ENCODE data around the gene INPP5D.
"Not testable (repeated sequence)": the region's sequence is repeated elsewhere in the genome, so short reads cannot be mapped to it uniquely, and the experiment has no call there.

Gene INPP5D

DNA sequence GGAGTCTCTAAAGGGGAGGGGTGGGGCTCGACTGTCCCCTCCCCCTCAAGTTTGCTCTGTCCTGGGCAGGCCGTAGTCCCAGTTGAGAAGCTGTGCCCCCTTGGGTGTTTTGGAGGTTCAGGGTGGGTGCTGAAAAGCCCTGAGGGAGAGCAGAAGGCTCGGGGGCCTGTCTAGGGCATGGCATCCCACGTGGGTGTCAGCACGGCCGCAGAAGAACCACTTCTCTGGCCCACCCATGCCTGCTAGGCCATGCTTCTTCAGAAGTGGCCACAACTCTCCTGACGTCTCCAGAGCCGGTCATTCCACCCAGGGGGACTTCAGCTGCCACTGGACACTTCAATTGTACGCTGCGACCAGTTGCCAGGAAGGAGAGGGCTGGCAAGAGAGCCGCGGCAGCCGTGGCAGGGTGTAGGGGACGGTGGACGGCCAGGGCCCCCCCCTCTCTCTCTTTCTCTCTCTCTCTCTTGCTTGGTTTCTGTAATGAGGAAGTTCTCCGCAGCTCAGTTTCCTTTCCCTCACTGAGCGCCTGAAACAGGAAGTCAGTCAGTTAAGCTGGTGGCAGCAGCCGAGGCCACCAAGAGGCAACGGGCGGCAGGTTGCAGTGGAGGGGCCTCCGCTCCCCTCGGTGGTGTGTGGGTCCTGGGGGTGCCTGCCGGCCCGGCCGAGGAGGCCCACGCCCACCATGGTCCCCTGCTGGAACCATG is at the start of gene INPP5D:
INPP5D (plus strand) TSS at position 546 of the 704 bp plus-strand sequence; CDS start at position 683, 137 bp downstream.
- peak; percentile 90 for DNase-seq

DNA sequence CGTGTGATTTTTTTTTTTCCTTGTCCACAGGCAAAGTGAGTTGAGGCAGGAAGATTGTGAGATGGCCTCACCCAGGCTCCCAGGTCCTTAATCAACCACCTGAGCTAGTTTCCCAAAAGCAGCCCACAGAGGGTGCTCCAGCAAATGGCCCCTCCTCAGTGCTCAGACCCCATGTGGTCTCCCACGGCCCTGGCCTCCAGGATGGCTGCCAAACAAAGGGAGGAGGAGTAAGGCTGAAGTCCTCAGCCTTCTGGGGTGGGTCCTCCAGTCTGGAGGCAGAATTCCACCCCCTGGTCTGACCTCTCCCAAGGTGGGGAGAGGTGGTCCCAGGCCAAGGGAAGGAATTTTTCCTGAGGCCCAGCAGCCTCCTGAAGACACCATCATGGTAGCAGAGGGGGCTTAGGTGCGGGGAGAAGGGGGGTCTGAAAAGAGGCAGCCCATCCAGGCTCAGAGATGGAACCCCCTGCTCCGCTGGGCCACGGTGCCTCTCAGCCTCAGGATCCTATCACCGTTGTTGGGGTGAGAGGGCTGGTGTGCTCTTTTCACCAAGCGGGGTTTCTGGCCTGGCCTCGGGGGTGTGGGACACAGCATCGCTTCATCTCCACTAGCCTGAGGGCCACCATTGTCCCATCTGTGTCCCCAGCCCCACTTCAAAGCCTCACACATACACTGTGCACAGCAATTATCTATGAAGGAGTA is 49.4 kb upstream of the INPP5D start:
- no peak for DNase-seq

DNA sequence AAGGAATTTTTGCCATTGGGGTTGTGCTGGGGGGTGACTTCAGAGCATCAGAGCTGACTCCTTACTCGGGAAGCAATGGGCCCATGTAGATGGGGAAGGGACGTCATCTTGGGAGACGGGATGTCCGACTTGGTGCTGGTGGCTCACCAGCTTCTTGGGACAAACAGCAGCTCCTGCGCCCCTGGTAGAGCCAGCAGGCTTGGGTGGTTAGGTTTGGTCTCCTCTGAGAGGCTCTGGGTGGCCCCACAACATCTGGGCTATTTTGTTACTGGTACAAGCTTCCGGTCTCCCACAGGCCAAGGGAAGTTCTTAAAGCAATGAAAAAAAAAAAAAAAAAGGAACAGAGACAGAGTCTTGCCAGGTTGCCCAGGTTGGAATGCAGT is 48.9 kb upstream of the INPP5D start:
- no peak for DNase-seq

DNA sequence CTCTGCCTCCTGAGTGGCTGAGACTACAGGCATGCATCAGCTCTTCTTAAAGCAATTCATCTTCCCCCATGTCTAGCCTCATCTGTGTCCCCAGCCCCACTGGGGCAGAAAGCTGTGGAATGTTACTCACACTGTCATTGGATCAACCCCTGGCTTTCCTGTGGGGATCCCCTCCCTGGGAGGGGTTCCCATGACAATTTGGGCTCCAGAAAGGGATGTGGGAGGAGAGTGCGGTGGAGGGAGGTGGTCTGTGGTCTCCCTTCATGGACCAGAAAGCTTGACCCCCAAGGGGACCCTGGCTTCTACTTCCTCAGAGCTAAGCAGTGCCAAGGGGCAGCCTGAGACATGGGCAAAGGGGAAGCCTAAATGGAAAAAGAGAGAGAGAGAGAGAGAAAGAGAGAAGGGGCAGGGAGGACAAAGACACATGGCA is 48.4 kb upstream of the INPP5D start:
- DNase-seq: no peak

DNA sequence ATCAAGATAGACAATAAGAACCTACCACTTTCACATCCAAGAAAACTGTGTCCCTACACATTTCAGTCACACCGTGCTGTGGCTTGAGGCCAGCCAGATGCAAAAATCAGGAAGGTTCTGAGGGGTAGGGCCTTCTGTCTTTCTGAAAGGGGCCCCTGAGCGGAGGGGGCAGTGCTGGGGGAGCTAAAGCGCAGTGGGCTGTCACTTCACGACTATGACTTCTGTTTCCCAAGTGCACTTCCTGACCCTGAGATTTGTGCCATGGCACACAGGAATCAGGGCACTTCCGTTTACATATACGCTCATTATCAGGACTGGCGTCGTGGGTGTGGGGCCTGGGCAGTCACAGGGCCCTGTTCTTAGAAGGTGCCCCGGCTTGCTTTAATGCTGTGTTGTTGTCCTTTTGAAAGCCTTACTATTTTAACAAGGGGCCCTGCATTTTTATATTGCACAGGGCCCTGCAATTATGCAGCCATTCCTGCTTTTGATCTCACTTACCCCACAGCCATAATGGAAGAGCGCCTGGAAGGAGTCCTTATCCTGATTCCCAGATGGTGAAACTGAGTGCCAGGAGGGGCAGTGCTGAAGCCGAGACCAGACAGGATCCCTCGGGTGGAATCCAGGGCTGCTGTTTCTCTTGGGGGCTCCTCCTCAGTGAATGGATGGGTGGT is 47.7 kb upstream of the INPP5D start:
- DNase-seq: no peak

DNA sequence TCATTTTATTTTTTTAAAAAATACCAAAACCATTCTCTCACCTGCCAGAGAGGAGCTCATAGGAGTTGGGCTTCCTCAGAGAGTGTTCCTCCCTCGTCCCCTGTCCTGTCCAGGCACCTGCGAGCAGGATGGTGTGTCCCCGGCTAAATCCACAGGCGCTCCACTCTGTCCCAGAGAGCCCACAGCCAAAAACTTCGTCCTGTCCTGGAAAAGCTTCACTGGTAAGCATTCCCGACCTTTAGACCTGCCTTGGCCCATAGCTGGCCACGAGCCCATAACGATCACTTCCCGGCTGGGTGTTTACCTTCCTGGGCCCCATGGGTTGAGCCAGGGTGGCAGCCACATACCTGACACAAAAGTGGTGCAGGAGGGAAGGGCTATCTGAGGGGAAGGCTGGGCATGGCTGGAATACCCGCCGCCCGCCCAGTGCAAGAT is 47.1 kb upstream of the INPP5D start, which contains the start of gene NGEF:
NGEF (minus strand) TSS at position 230 of the 435 bp plus-strand sequence. CDS start 38,366 bp downstream, outside the sequence.
- DNase-seq: no peak

DNA sequence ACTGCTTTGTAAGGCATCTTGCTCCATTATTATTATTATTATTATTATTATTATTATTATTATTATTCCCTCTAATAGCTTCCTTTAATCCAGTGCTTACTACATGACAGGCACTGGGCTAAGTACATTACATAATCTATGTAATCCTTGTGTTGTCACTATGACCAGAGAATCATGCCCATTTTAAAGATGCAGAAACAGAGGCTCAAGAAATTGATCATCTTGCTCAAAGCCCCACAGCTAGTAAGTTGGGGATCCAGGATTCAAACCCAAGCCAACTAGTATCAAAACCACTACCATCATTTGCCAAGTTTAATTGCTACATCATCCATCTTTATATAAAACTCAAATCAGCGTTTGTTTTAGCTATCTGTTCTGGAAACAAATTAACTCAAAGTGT is 46.5 kb upstream of the INPP5D start:
- DNase-seq: no peak

DNA sequence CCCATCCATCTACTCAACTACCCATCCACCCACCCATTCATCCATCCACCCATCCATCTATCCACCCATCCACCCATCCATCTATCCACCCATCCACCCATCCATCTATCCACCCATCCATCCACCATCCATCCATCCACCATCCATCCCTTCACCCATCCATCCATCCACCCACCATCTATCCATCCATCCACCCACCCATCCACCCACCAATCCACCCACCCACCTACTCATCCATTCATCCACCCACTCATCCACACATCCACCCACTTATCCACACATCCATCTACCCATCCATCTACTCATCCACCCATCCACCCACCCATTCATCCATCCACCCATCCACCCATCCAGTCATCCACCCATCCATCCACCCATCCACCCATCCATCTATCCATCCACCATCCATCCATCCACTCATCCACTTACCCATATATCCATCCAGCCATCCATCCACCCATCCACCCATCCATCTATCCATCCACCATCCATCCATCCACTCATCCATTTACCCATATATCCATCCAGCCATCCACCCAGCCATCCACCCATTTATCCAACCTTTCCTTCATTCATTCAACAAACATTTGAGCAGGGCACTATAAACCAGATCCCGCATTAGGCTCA is 45.0 kb upstream of the INPP5D start:
- no peak for DNase-seq

DNA sequence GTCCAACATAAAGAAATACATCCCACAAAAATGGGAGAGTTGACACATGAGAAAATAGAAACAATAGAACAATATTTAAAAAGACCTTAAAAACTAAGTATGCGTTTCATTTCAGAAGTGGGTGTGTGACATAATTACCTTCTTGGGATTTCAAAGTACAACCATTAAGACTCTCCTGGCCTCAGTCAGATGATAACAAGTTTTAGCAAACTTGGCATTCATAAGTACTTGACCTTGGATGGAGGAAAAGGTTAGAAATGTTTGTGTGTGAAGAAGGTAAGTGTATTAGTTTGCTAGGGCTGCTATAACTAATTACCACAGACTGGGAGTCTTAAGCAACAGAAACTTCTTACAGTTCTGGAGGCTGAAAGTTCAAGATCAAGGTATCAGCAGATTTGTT is 42.2 kb upstream of the INPP5D start:
- no peak for DNase-seq

DNA sequence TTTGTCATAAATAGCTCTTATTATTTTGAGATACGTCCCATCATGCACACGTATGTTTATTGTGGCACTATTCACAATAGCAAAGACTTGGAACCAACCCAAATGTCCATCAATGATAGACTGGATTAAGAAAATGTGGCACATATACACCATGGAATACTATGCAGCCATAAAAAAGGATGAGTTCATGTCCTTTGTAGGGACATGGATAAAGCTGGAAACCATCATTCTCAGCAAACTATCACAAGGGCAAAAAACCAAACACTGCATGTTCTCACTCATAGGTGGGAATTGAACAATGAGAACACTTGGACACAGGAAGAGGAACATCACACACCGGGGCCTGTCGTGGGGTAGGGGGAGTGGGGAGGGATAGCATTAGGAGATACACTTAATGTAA is 40.5 kb upstream of the INPP5D start:
- DNase-seq: not testable (repeated sequence)

DNA sequence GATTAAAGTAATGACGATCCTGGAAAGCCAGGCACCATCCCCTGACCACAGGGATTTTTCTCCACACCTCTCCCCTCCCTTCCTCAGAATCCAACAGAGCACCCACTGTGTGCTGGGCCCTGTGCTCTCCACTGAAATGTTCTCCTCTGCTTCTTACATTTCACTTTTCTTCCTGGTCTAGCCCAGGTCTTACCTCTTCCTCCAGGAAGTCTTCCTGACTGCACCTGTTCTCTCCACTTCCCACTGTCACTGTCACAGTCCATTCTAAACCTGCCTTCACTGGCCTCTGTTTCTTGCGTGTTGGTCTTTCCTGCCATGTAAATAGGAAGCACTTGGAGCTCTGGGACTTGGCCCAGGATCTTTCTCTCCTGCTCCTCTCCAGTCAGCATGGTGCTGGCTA is 39.7 kb upstream of the INPP5D start:
- no peak for DNase-seq

DNA sequence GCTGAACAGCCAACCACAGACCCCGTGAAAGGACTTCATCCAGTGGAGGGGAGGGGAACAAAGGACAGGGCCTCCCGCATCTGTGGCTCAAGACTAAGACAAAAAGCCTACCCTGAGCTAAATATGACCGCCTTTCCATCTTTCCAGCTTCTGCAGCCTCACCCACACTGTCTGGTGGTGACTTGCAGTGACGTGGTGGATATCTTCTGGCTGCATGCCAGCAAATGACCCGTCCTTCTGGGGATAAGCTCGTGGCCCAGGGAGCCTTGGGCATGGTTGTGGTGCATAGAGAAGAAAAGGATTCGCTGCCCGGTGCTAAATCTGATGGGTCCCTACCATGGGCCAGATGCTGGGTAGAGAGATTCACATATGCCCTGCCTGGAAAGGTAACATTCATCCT is 38.4 kb upstream of the INPP5D start:
- DNase-seq: no peak

DNA sequence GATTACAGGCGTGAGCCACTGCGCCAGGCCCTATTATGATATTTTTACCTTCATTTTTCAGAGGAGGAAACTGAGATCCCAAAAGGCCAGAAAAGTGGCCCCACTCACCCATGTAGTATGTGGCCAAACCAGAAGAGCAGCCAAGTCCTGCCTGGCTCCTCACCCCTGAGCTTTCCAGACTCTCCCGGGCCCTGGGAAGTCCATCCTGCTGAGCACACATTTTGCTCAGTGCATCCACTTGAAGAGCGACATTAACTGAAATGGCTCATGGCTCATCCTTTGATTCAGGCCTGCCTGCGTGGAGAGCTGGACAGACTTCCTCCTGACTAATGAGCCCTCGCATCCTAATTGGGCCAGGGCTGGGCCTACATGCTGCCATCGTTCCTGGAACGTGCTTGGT is 37.6 kb upstream of the INPP5D start:
- DNase-seq: no peak

DNA sequence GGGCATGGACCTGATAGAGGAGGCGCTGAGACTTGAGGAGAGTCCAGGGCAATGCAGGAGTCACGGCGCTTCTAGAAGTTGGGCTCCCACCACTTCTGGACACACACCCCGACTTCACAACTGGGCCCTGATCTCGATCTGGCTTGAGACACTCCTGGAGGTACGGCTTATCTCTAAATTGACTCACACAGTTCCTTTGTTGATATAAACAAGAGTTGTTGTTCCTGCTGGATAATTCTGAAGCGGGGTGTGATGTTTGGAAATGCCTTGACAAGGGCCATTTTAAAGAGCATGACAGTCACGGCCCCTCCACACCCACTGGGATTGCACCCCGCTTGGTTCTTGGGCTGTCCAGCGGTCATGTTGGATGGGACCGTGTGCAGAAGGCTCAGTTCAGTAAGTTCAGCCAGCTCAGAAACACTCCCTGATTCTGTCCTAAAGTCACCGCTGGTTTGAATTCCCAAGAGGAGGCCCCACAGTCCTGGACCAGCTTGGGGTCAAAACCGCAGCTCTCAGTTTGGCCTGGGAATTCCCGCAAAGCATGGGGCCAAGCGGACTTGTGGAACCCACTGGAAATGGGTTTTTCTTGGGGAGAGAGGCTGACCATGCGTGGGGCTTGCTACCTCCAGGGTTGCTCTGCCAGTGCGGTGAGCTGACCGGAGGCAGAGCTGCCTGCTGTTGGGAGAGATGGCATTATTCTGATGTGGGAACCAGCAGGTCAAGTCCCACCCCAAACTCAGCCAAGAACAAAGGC is 37.0 kb upstream of the INPP5D start:
- DNase-seq: no peak

DNA sequence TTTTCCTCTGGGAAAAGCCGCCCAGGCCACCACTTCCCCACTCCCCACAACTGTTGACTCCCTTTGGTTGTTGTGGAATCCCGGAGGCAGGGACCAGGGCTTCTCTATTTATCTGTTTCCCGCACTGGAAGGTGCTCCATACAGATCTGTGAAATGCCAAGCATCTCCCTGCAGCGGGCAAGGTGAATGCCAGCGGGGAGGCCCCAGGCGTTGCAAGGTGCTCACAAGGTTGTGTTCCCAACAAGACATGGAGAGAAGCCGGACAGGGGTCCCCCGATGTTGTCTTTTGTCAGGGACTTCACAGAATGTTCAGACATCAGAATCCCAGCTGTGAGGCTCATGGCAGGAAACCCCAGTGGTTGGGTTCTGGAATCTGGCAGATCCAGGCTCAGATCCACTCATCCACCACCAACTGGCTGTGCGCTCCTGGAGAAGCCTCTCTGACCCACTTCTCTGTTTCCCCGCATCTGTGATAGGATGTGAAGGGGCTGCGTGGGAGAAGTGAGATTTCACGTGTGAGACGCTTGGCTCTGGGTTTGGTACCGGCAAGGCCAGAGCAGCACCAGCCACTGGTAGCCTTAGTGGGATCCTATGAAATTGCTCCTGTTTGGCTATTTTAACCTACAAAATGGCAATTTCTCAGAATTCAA is 36.3 kb upstream of the INPP5D start:
- no peak for DNase-seq

DNA sequence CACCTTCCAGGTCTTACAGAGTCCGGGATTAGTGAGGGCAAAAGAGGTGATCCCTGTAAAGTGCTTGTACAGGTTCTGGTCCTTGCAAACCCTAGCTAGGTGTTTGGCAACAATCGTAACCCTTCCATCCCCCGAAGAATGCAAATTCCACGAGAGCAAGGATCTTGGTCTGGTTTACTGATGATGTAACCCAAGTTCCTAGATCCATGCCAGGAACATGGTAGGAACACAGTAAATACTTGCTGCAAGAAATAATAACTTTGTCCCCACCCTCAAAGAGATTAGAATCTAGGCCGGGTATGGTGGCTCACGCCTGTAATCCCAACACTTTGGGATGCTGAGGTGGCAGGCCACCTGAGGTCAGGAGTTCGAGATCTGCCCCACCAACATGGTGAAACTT is 34.4 kb upstream of the INPP5D start:
- no peak for DNase-seq

DNA sequence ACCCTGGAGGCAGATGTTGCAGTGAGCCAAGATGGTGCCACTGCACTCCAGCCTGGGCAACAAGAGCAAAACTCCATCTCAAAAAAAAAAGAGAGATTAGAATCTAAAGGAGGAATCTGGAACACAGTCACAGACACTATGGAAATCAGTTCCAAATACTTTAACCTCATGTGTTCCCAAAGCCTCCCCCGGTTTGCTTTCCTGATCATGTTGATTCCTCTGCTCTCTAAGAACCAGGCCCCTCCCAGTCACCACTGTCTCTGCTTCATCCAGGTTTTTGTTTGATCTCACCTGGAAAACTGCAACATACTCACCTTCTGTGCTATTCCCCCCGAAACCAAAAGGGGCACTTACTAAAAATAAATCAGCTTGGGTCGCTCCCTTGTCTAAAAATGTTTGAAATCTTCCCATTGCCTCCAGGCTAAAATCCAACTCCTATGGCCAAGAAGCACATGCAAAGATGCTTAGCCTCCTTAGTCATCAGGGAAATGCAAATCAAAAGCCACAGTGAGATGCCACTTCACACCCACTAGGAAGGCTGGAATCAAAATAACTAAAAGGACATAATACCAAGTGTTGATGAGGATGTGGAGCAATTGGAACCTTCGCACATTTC is 33.8 kb upstream of the INPP5D start:
- DNase-seq: no peak

DNA sequence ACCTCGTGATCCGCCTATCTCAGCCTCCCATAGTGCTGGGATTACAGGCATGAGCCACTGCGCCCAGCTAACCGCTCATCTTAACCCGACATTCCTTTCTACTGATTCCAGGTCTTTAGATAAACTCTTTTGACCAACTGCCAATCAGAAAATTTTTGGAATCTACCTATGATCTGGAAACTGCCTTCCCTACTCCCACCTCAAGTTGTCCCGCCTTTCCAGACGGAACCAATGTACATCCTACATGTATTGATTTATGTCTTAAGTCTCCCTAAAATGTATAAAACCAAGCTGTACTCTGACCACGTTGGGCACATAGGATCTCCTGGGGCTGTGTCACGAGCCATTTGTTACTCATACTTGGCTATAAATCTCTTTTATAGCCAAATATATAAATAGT is 30.8 kb upstream of the INPP5D start:
- DNase-seq: no peak

DNA sequence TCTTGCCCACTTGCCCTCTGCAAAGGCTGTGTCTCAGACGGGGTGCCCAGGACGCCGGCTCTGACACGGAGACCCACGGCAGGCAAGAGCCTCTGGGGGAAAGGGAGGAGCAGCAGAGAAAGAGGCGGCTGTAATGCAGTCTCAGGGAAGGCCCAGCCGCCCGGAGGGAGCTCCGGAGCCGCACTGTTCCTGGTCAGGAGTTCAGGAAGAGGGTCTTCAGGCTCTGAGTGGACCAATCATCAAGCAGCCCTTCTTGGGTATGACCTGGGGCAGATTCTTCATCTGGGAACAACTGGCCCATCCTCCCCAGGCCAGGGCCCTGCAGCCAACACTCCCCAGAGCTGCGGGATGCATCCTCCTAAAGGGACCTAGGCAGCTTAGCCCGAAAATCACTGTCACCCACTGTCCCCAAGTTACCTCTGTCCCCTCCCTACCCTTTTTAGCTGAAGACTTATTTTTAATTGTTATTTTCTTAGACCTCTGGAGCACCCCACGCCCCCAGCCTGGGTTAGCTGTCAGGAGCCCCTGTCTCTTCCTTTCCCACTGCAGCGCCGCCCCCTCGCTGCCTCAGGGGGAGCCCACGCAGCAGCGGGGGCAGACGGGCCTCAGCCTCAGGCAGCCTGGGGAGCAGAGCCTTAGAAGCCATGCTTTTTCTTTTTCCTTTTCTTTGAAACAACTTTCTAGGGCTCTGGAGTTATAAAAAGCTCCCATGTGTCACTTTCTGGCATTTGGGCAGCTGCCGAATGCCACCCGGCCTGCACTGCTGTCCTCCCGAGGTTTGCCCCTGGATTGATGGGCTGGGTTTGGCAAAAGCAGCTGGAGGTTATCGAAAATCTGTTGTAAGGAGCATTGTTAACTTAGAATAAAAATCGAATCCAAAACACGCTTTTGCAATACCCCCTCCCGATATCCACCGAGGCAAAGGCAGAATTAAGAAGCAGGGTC is 28.3 kb upstream of the INPP5D start:
- DNase-seq: no peak

DNA sequence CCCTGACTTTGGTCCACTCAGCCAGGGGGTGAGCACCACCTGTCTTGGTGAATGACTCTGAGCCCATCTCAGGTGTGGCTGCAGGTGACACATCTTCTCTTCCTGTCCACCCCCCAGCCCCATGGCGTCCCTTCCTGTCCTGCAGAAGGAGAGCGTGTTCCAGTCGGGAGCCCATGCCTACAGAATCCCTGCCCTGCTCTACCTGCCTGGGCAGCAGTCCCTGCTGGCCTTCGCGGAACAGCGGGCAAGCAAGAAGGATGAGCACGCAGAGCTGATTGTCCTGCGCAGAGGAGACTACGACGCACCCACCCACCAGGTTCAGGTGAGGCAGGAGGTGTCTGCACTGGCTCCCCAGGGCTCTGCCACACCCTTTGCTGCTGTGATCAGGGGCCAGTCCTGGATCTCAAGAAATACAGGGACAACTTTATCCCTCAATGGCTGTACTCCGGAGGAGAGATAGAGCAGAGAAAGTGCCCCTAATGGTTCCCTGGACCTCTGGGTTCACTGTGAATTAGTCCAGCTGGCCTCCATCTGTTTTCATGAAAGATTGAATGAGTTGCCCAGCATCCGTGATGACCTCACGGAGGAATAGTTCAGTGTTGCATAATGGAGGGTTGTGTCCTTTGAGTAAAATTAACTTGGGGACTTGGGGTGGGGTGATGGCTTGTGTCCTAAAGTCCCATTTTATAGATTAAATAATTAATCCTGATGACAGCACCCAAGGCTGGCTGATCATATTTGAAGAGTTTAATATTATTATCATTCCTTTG is 27.4 kb upstream of the INPP5D start, which contains the start of gene NEU2:
NEU2 (plus strand) TSS at position 122 of the 770 bp plus-strand sequence; CDS start at position 122, 0 bp downstream.
- no peak for DNase-seq

All from GF-D8 (cell line).